NOMO-1 treated with dmso at 0.1 percent for 144 hours (cell line): ENCODE results near the gene ITGA1.
"Not testable (repeated sequence)": the region's sequence is repeated elsewhere in the genome, so short reads cannot be mapped to it uniquely, and the experiment has no call there.

Experiments used
- DNase-seq: peaks from one replicate; lab custom pipeline; 2025; ENCODE audit not compliant: unreplicated experiment; lab: John Stamatoyannopoulos, UW

The ITGA1 gene

DNA sequence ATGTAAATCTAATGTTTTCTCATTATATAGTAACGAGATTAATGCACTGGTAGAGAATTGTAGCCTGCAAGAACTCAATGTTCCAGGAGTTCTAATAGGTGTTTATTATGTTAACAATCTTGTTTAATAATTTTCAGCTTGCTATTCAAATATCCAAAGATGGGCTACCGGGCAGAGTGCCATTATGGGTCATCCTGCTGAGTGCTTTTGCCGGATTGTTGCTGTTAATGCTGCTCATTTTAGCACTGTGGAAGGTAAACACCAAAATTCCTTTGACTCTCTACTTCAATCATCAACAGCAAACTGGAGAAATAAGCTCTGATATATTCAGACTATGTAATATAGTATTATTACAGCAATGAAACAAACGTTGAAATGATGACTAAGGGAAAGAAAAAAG lies 159.5 kb downstream of the ITGA1 start:
- no peak for DNase-seq

DNA sequence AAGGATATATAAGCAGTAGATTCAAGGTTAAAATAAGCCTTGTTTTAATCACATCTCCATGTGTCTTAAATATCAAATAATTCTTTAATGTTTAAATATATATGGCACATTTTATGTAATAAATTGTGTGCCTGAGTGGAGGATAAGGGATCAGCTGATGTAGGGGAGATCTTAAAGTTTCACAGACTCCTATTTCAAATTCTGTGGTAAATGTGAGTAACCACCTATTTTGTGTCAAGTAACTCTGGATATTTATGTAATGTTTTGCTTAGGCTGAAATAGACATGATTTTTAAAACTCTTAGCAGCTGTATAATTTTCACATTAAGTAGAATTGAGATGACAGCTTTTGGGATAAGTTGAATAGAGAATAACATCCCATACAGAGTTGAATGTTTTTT lies 160.1 kb downstream of the ITGA1 start:
- no peak for DNase-seq

DNA sequence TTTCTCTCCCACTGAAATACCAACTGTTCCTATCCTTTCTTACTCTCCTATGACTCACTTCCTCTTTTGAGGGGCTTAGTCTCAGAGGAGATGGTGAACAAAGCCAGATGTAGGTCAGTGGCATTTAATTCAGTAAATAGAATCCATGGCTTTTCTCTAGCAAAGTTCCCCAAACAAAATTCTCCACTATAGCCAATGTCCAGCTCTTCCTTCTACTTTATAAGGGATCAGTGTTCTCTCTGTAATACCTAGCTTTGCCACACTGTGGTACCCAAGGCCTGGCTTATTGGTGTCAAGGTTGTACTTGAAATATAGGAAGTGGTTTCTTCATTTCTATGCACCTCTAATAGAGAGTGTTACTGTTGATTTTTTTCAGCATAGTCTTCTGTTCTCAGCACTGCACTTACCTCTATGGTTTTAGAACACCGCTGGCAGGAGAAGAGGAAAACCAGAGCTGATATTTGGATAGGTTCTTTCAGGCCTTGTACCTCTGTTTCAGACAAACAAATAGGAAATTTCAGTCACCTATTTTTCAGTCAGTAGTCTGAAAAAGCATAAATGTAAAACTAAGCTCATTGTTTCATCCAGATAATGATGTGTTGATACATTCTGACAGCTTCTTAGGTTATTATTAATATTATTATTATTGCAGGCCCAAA lies 160.8 kb downstream of the ITGA1 start:
- DNase-seq = peak; percentile 47

DNA sequence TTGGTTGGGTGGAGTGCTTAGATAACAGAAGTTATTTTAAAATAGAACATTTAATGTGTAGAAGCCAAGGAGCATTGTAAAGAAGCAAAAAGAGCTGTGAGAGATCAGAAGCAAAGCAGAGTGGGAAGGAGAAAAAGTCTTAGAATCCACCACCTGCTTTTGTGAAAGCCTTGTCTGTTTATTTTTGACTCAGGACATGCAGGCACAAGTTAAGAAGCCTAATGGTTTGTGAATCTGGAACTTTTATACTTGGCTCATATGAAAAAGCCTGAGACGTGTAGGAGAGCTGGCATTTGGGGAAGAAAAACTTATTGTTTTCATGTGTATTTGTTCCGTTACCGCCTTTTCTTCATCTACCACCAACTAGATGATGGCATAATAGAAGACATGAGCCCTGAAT lies 163.0 kb downstream of the ITGA1 start:
- DNase-seq = no peak

DNA sequence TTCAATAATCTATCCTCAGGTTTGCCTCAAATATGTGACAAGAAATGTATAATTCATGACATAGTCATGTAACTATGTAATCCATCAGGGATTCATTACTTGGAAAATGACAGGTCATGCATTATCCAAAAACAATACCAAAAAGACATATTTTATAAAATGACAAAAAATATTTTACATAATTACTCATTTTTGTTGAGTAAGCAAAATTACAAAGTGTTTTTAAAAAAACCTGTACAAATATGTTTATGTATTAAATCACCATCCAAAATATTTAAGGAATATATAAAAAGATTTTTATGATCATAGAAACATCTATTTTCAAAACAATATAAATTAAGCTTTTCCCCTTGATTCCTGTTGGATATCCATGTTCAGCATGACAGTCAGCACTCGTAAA lies 164.8 kb downstream of the ITGA1 start:
- no peak for DNase-seq

DNA sequence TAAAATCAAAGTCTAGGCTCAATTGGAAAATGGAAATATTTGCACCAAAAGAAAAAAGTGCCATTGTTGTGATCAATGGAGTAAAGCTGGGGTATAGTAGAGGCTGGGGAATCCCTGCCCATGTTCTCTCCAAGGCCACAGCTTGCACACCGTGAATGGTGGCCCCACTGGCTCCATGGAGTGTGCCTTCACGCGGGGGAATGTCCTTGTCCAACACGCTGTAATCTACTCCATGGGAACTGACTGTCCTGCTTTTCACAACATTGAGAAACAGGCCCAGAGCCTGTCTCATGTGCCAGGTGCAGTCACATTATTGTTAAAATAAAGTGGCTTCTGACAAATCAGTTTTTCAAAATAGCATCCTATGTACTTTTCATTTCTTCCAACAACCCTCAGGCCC lies 168.3 kb downstream of the ITGA1 start:
- no peak for DNase-seq

DNA sequence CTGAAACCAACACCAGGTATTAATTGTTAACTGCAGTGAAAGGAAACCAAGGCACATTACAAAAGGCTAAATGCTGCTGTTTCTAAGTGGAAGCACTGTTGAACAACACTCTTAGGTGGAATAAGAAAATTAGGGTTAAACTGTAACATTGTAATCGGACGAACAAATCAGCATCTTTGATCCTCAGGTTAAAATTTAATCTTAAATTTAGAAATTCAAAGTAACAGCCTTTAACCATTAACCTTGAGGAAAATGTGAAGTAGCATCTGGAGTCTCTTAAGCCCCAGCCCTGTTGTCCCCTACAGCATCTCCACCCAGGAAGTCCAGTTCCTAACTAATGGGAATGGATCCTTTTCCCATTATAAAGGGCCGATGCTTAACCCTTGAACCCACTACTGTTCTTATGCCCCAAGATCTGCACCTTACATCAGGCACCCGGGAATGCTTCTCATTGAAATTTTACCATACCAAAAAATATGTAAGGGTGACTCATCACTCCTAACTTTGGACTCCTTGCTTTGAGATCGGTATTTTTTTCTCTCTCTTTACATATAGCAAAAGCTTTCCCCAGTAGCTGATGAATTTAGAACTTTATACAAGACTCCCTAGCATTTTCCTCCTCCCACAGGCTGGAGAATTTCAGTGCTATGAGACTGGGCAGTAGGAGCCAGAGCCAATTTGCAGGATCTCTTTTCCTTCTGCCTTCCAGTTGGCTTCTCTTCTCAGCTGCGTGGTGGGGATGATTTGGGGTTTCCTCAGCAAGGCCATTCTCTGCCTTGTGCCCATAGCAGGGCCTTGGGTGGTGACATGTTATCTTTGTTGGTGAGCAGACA lies 169.4 kb downstream of the ITGA1 start:
- no peak for DNase-seq

DNA sequence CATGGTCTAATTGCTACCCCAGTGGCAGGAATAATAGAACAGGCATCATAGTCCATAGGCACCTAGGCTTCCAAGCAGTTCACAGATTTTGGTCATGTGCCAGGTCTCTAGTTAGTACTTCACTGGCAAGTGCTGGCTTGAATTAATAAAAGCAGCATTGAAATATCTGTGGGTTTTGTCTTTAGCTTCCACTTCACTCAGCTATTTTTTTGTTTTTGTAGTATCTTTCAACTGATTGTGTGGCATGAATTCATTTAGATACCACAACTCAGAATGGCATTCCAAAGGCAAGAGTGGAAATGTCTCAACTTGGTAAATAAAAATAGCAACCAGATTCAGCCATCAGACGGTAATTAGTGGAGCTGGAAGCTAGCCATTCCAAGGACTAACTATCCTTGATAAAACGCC lies 173.6 kb downstream of the ITGA1 start:
- no peak for DNase-seq

DNA sequence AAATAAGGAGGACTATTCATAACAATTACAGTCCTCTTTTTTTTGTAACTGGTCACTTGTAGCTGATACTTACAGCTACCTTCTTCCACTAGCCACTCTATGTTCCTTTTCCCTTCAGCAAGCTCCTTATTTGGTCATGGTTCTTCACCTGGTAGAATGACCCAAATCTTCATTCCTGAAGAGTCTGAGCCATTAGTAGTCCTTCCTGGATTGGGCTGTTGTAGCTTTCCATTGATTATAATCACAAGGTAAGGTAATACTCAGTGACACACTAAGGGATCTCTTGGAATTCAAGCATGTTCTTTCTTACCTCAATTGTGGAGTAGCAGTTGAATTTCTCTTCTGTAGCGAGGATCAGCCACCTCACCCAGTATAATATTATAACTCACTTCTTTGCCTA lies 175.9 kb downstream of the ITGA1 start:
- no peak for DNase-seq

DNA sequence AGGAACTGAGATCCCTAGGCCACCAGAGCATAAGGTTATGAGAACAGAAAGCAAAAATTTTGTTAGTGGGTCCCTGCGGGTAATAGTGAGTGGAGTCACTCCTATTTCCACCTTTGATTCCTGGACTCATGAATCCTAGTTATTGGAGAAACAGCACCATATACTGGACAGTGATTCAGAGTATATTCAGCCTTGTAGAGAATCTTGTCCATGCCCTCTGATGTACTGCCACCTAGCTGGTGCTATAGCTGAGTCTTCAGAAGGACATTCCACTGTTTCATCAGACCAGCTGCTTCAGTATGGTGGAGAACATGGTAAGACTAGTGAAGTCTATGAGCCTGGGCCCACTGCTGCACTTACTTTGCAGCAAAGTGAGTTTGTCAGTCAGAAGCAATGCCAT lies 176.4 kb downstream of the ITGA1 start:
- no peak for DNase-seq

DNA sequence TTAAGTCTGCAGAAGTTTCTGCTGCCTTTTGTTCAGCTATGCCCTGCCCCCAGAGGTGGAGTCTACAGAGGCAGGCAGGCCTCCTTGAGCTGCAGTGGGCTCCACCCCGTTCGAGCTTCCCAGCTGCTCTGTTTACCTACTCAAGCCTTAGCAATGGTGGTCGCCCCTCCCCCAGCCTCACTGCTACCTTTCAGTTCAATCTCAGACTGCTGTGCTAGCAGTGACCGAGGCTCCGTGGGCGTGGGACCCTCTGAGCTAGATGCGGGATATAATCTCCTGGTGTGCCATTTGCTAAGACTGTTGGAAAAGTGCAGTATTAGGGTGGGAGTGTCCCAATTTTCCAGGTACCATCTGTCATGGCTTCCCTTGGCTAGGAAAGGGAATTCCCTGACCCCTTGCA lies 188.4 kb downstream of the ITGA1 start:
- DNase-seq = not testable (repeated sequence)

DNA sequence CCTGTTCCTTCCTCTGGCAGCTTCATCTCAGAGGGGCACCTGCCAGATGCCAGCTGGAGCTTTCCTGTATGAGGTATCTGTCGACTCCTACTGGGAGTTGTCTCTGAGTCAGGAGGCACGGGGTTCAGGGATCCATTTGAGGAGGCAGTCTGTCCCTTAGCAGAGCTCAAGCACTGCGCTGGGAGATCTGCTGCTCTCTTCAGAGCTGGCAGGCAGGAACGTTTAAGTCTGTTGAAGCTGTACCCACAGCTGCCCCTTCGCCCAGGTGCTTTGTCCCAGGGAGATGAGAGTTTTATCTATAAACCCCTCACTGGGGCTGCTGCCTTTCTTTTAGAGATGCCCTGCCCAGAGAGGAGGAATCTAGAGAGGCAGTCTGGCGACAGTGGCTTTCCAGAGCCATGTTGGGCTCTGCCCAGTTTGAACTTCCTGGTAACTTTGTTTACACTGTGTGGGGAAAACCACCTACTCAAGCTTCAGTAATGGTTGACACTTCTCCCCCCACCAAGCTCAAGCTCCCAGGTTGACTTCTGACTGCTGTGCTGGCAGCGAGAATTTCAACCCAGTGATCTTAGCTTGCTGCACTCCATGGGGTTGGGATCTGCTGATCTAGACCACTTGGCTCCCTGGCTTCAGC lies 189.7 kb downstream of the ITGA1 start:
- no peak for DNase-seq

DNA sequence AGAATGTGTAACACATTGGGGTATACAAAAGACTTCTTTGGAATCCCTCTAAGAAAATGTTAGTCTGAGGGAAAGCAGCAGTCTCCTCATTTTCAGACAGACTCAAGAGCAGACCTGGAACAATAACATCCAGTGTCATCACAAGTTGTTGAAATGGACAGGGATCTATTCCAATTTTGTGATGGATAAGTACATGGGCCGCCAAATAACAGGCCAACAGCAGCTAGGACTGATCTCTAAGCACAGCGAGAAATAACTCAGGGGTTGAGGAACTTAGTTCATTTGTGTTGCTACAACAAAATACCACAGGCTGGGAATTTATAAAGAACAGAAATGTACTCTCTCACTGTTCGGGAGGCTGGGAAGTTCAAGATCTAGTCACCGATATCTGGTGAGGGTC lies 193.8 kb downstream of the ITGA1 start:
- no peak for DNase-seq

DNA sequence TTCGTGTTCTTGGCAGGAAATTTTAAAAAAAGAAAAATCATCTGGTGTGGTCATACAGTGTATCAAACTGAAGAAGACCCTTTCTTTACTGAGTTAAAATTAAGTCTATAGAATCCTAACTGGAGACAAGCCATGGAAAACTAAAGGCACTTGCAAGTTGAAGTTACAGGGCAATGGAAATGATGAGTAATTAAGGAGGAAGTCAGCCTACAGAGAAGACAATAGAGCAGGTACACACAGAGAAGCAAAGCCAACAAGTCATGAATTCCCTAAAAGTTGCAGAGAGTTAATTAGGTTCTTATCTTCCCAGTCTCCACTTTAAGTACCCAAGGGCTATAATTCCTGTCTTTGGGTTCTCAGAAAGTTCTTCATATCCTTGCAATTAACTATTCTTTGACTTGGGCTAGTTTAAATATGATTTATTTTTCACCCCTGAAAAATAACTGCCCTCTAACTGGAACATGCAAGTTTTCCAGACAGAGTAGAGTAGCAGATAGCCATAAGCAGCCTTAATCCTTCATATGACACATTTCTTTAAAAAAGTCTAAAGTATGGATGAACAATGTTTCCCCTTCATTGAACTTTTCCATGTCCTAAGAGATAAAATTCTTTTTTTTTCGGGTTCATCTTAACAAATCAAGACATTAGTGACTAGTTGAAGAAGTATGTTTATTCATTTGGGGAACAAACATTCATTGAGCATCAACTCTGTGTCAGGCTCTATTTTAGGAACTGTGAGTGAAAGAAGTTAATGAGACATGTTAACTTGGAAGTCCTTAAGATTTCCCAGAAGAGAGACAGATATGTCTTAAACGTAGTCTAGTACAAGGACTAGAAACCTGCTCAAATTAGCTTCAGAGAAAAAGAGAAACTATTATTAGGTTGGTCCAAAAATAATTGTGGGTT lies 196.3 kb downstream of the ITGA1 start:
- no peak for DNase-seq

DNA sequence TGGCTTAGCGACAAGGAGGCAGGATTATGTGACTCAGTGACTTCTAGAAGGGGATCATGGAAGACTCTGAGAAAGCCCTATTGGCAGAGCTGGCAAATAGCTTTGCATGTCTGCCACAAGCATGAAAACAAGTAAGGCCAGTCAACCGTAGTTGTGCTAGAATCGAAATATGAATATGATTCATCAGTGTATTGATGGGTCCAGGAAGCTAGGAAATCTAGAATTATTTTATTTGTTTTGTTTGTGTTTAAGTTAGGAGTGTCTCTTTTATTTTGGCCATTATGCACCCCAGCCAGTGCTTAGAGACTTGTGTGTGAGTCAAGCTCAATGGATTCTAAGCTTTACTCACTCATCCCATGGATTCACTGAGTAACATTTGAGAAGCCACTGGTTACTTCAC lies 197.6 kb downstream of the ITGA1 start:
- no peak for DNase-seq

DNA sequence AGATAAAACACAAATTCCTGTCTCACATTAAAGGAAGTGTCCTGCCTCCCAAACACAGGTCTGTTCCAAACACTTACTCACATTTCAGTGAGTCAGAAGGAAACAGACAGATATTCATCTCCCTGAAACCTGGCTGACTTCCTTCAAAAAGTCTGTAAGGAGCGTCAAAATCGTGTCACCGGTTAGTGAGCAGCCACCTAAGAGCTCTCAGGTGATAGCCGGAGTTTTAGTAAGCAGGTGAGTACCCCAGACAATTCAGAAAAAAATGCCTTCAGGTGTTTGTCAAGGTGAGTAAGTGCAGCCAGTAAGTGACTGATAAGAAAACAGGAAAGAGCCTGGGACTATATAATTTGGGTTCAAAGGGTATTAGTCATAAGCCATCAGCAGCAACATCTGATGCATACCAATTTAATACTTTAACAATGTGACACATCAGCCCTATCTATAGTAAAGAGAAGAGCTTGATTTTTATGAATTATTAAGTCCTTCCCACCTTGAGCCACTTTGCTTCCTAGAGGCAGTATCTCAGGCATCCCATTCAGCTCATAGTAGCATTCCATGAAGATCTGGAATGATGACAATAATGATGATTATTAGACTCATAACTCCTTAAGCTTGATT lies 200.1 kb downstream of the ITGA1 start:
- no peak for DNase-seq

DNA sequence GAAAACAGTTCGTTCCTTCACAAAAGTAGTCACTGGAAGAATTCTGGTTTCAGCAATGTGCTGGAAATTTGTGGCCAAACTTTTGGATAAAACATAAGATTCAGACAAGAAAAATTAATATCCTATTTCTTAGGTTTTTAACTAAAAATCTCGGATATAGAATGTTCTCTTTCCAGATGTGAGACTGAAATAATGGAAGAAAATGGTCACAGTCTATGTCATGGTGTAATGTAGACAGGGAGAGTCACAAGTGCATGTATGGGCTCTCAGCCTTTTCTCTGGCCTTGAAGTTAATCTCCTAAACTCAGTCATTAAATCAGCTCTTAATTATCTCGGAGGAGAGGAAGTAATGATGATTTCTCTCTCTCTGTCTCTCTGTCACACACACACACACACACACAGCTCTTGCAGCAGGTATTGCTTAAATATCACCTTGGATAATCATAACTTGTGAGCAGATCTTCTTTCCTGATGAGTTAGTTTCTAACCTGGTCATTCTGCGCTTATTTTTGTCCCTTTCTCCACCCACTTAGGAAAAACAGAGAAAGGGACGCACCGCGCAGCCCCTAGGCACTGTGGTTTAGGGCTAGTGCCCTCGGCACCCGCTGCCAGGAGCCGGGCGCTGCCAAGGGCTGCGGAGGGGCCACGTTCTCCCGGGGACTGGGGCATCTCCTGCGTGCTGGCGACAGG lies 200.8 kb downstream of the ITGA1 start:
- no peak for DNase-seq

DNA sequence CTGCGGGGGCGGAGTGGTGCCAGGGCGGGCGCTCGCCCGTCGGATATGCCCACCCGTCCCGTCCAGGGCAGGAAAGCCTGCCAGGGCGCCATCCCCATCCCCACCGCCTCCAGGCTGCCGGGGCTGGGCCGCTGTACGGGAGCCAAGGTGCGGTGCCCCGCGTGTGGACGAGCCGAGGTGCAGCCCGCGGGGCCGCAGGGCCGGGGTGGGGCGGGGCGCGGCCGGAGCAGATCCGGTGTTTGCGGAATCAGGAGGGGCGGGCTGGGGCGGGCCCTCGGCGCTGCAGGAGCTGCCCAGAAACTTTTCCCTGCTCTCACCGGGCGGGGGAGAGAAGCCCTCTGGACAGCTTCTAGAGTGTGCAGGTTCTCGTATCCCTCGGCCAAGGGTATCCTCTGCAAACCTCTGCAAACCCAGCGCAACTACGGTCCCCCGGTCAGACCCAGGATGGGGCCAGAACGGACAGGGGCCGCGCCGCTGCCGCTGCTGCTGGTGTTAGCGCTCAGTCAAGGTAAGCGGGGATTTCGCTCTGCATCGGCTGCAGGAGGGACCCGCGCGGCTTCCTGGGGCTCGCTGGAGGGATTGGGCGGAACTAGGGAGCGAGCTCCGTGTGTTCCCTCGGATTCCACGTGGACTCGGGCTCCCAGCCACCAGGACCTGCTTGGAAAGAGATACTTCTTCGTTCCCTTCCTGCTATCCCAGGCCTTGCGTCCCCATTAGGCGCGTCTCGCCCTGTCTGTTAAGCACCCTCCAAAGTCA lies 201.5 kb downstream of the ITGA1 start, which contains the start of gene ITGA2:
Gene ITGA2, plus strand, starts transcription at position 328 of the 756 bp plus-strand sequence. Its CDS starts 117 bp downstream, at position 445.
- DNase-seq = no peak

DNA sequence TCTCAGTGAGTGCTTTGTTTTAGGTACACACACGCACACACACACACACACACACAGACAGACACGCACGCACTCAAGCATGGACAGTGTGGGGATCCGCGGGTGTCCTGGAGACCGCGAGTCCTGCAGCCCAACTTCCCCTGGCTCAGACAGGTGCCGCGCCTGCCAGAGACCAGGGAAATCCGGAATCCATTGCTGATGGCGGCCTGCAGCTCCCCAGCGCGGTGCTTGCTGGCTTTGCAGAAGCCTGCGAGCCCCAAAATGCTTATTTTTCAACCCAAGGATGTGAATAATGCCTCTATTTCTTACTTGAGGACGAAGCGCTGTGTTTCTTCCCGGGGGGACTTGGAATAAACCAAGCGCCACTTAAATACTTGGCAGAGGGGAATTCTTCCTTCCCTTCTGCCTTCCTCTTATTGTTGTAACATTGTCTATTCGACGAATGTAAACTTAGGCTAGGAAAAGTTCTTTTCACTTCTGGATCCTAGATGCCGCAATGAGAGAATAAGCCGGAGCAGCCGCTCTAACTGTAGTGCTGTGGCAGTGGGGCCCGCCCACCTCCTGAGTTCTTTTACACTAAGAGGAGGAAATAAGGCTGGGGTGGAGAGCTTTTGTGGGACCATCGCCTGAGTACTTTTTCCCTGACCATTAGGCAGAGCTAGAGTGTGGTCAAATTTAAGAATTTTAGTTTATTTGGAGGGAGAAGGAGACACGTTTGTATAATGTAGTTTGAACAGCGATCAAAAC lies 202.2 kb downstream of the ITGA1 start:
- no peak for DNase-seq
